ENCODE data around the gene CREG1.

Gene CREG1

GRCh38 chr1:167516404-167517388, 36.9 kb downstream of the CREG1 start:
- WGBS (ENCODE audit: insufficient coverage, insufficient read length), result no CpG with 5 or more reads among the region's 19 CpGs
- DNase-seq (ENCODE audit: low read depth, low spot score), result no peak
- H3K4me1 ChIP-seq (ENCODE audit: control insufficient read depth, insufficient read depth, low read length), result no peaks in the 10 kb centered on the region
- H3K4me3 ChIP-seq (ENCODE audit: low read length), result no peak overlapping the region
- no peak overlapping the region for H3K27ac ChIP-seq (ENCODE audit: low read length)
- no peaks in the 10 kb centered on the region for H3K36me3 ChIP-seq (ENCODE audit: control insufficient read depth, insufficient read depth, low read length)
- H3K27me3 ChIP-seq (ENCODE audit: control insufficient read depth, insufficient read depth, low read length), result no peaks in the 10 kb centered on the region
- H3K9me3 ChIP-seq (ENCODE audit: control insufficient read depth, insufficient read depth, low read length), result no peaks in the 10 kb centered on the region

- Histone ChIP-seq H3K4me3 (ENCODE audit: low read length) (no peak overlapping the region), H3K9me3 (ENCODE audit: control insufficient read depth, insufficient read depth, low read length) (no peaks in the 10 kb centered on the region), H3K27ac (ENCODE audit: low read length) (no peak overlapping the region), H3K36me3 (ENCODE audit: control insufficient read depth, insufficient read depth, low read length) (no peaks in the 10 kb centered on the region), H3K4me1 (ENCODE audit: control insufficient read depth, insufficient read depth, low read length) (no peaks in the 10 kb centered on the region), H3K27me3 (ENCODE audit: control insufficient read depth, insufficient read depth, low read length) (no peaks in the 10 kb centered on the region)
- no CpG with 5 or more reads among the region's 4 CpGs for WGBS (ENCODE audit: insufficient coverage, insufficient read length)
- DNase-seq (ENCODE audit: low read depth, low spot score), result no peak
These were observed 37.7 kb downstream of the CREG1 start for GRCh38 chr1:167515893-167516321.

GRCh38 chr1:167515461-167515860, 38.1 kb downstream of the CREG1 start:
- Histone ChIP-seq H3K36me3 (ENCODE audit: control insufficient read depth, insufficient read depth, low read length) (no peaks in the 10 kb centered on the region), H3K4me3 (ENCODE audit: low read length) (no peak overlapping the region), H3K27me3 (ENCODE audit: control insufficient read depth, insufficient read depth, low read length) (no peaks in the 10 kb centered on the region), H3K27ac (ENCODE audit: low read length) (no peak overlapping the region), H3K4me1 (ENCODE audit: control insufficient read depth, insufficient read depth, low read length) (no peaks in the 10 kb centered on the region), H3K9me3 (ENCODE audit: control insufficient read depth, insufficient read depth, low read length) (no peaks in the 10 kb centered on the region)
- no peak for DNase-seq (ENCODE audit: low read depth, low spot score)
- WGBS (ENCODE audit: insufficient coverage, insufficient read length), result no CpG with 5 or more reads among the region's 3 CpGs

- Histone ChIP-seq H3K4me3 (ENCODE audit: low read length) (no peak overlapping the region), H3K27ac (ENCODE audit: low read length) (no peak overlapping the region), H3K9me3 (ENCODE audit: control insufficient read depth, insufficient read depth, low read length) (no peaks in the 10 kb centered on the region), H3K27me3 (ENCODE audit: control insufficient read depth, insufficient read depth, low read length) (no peaks in the 10 kb centered on the region), H3K36me3 (ENCODE audit: control insufficient read depth, insufficient read depth, low read length) (no peaks in the 10 kb centered on the region), H3K4me1 (ENCODE audit: control insufficient read depth, insufficient read depth, low read length) (no peaks in the 10 kb centered on the region)
- no peak for DNase-seq (ENCODE audit: low read depth, low spot score)
- no CpG with 5 or more reads among the region's 9 CpGs for WGBS (ENCODE audit: insufficient coverage, insufficient read length)
These were observed 39.3 kb downstream of the CREG1 start for GRCh38 chr1:167514288-167514687.

GRCh38 chr1:167512046-167512654, 41.4 kb downstream of the CREG1 start:
- Histone ChIP-seq H3K36me3 (ENCODE audit: control insufficient read depth, insufficient read depth, low read length) (no peaks in the 10 kb centered on the region), H3K27me3 (ENCODE audit: control insufficient read depth, insufficient read depth, low read length) (no peaks in the 10 kb centered on the region), H3K4me3 (ENCODE audit: low read length) (no peak overlapping the region), H3K27ac (ENCODE audit: low read length) (no peak overlapping the region), H3K4me1 (ENCODE audit: control insufficient read depth, insufficient read depth, low read length) (no peaks in the 10 kb centered on the region), H3K9me3 (ENCODE audit: control insufficient read depth, insufficient read depth, low read length) (no peaks in the 10 kb centered on the region)
- no CpG with 5 or more reads among the region's 7 CpGs for WGBS (ENCODE audit: insufficient coverage, insufficient read length)
- DNase-seq (ENCODE audit: low read depth, low spot score), result no peak

GRCh38 chr1:167511374-167511986, 42.1 kb downstream of the CREG1 start:
- DNase-seq (ENCODE audit: low read depth, low spot score), result no peak
- H3K27ac ChIP-seq (ENCODE audit: low read length), result no peak overlapping the region
- H3K4me3 ChIP-seq (ENCODE audit: low read length), result no peak overlapping the region
- H3K4me1 ChIP-seq (ENCODE audit: control insufficient read depth, insufficient read depth, low read length), result no peaks in the 10 kb centered on the region
- WGBS (ENCODE audit: insufficient coverage, insufficient read length), result no CpG with 5 or more reads among the region's 11 CpGs
- no peaks in the 10 kb centered on the region for H3K9me3 ChIP-seq (ENCODE audit: control insufficient read depth, insufficient read depth, low read length)
- no peaks in the 10 kb centered on the region for H3K36me3 ChIP-seq (ENCODE audit: control insufficient read depth, insufficient read depth, low read length)
- no peaks in the 10 kb centered on the region for H3K27me3 ChIP-seq (ENCODE audit: control insufficient read depth, insufficient read depth, low read length)

- no peaks in the 10 kb centered on the region for H3K4me1 ChIP-seq (ENCODE audit: control insufficient read depth, insufficient read depth, low read length)
- WGBS (ENCODE audit: insufficient coverage, insufficient read length), result no CpG with 5 or more reads among the region's 4 CpGs
- no peak overlapping the region for H3K27ac ChIP-seq (ENCODE audit: low read length)
- no peaks in the 10 kb centered on the region for H3K27me3 ChIP-seq (ENCODE audit: control insufficient read depth, insufficient read depth, low read length)
- DNase-seq (ENCODE audit: low read depth, low spot score), result no peak
- H3K9me3 ChIP-seq (ENCODE audit: control insufficient read depth, insufficient read depth, low read length), result no peaks in the 10 kb centered on the region
- H3K36me3 ChIP-seq (ENCODE audit: control insufficient read depth, insufficient read depth, low read length), result no peaks in the 10 kb centered on the region
- no peak overlapping the region for H3K4me3 ChIP-seq (ENCODE audit: low read length)
These were observed 42.7 kb downstream of the CREG1 start for GRCh38 chr1:167510881-167511280.

GRCh38 chr1:167510244-167510643, 43.3 kb downstream of the CREG1 start:
- WGBS (ENCODE audit: insufficient coverage, insufficient read length), result no CpG with 5 or more reads among the region's 3 CpGs
- Histone ChIP-seq H3K4me3 (ENCODE audit: low read length) (no peak overlapping the region), H3K36me3 (ENCODE audit: control insufficient read depth, insufficient read depth, low read length) (no peaks in the 10 kb centered on the region), H3K27ac (ENCODE audit: low read length) (no peak overlapping the region), H3K4me1 (ENCODE audit: control insufficient read depth, insufficient read depth, low read length) (no peaks in the 10 kb centered on the region), H3K27me3 (ENCODE audit: control insufficient read depth, insufficient read depth, low read length) (no peaks in the 10 kb centered on the region), H3K9me3 (ENCODE audit: control insufficient read depth, insufficient read depth, low read length) (no peaks in the 10 kb centered on the region)
- no peak for DNase-seq (ENCODE audit: low read depth, low spot score)

- H3K9me3 ChIP-seq (ENCODE audit: control insufficient read depth, insufficient read depth, low read length), result no peaks in the 10 kb centered on the region
- H3K27me3 ChIP-seq (ENCODE audit: control insufficient read depth, insufficient read depth, low read length), result no peaks in the 10 kb centered on the region
- no peaks in the 10 kb centered on the region for H3K4me1 ChIP-seq (ENCODE audit: control insufficient read depth, insufficient read depth, low read length)
- H3K4me3 ChIP-seq (ENCODE audit: low read length), result no peak overlapping the region
- no peak overlapping the region for H3K27ac ChIP-seq (ENCODE audit: low read length)
- WGBS (ENCODE audit: insufficient coverage, insufficient read length), result no CpG with 5 or more reads among the region's 8 CpGs
- no peak for DNase-seq (ENCODE audit: low read depth, low spot score)
- no peaks in the 10 kb centered on the region for H3K36me3 ChIP-seq (ENCODE audit: control insufficient read depth, insufficient read depth, low read length)
These were observed 44.0 kb downstream of the CREG1 start for GRCh38 chr1:167509587-167509986.

GRCh38 chr1:167507719-167508118, 45.8 kb downstream of the CREG1 start:
- Histone ChIP-seq H3K27me3 (ENCODE audit: control insufficient read depth, insufficient read depth, low read length) (no peaks in the 10 kb centered on the region), H3K4me3 (ENCODE audit: low read length) (no peak overlapping the region), H3K9me3 (ENCODE audit: control insufficient read depth, insufficient read depth, low read length) (no peaks in the 10 kb centered on the region), H3K36me3 (ENCODE audit: control insufficient read depth, insufficient read depth, low read length) (no peaks in the 10 kb centered on the region), H3K27ac (ENCODE audit: low read length) (no peak overlapping the region), H3K4me1 (ENCODE audit: control insufficient read depth, insufficient read depth, low read length) (peaks cover 2% of the 10 kb centered on the region; the same call in 1 of the 2 replicates)
- WGBS (ENCODE audit: insufficient coverage, insufficient read length), result no CpG with 5 or more reads among the region's 3 CpGs
- no peak for DNase-seq (ENCODE audit: low read depth, low spot score)
